OCI-LY1 (cell line): ENCODE data around the gene OGT.

ENCODE experiments used
- H2AFZ ChIP-seq: fragments of 200-600 bp; sonication (generic), shearing (Covaris generic); 2 replicates; pipeline ENCODE4 v1.6.0; 2014; ENCODE audit warnings: antibody characterized with exemption, mild to moderate bottlenecking, low read length
- H3F3A ChIP-seq: fragments of 200-600 bp; sonication (generic), shearing (Covaris generic); 2 replicates; pipeline ENCODE4 v1.6.0; 2014; ENCODE audit warnings: mild to moderate bottlenecking, antibody characterized with exemption, low read length, moderate library complexity; ENCODE audit not compliant: insufficient read depth
- H3K27ac ChIP-seq: fragments of 200-600 bp; sonication (generic); 2 replicates; pipeline ENCODE4 v1.5.1; 2014; ENCODE audit warnings: low read length, mixed run types, mild to moderate bottlenecking, low read depth; ENCODE audit not compliant: poor library complexity, severe bottlenecking
- H3K27me3 ChIP-seq: fragments of 200-600 bp; sonication (generic); 2 replicates; pipeline ENCODE4 v1.6.0; 2014; ENCODE audit warnings: antibody characterized with exemption, mild to moderate bottlenecking, low read length, moderate library complexity; ENCODE audit not compliant: insufficient read depth
- H3K36me3 ChIP-seq: fragments of 200-600 bp; sonication (generic); 2 replicates; pipeline ENCODE4 v1.6.1; 2014; ENCODE audit warnings: mild to moderate bottlenecking, antibody characterized with exemption, low read length, moderate library complexity, mixed read lengths; ENCODE audit not compliant: insufficient read depth
- H3K4me1 ChIP-seq: fragments of 200-600 bp; sonication (generic); 2 replicates; pipeline ENCODE4 v1.5.1; 2014; ENCODE audit warnings: mild to moderate bottlenecking, low read length, moderate library complexity; ENCODE audit not compliant: insufficient read depth, severe bottlenecking
- H3K4me2 ChIP-seq: fragments of 200-600 bp; sonication (generic), shearing (Covaris generic); 2 replicates; pipeline ENCODE4 v1.6.1; 2014; ENCODE audit warnings: low read length
- H3K4me3 ChIP-seq: fragments of 200-600 bp; sonication (generic); 2 replicates; pipeline ENCODE4 v1.5.1; 2014; ENCODE audit warnings: low read length, low read depth, mild to moderate bottlenecking, mixed read lengths; ENCODE audit not compliant: poor library complexity, severe bottlenecking
- H3K79me2 ChIP-seq: fragments of 200-600 bp; shearing (Covaris generic); 2 replicates; pipeline ENCODE4 v1.6.1; 2016; ENCODE audit warnings: mixed run types, low read length, mixed read lengths; ENCODE audit not compliant: insufficient read depth
- H3K9ac ChIP-seq: fragments of 200-600 bp; sonication (generic), shearing (Covaris generic); 2 replicates; pipeline ENCODE4 v1.6.1; 2014; ENCODE audit warnings: mild to moderate bottlenecking, low read length, mixed read lengths
- H3K9me2 ChIP-seq: fragments of 200-600 bp; sonication (generic), shearing (Covaris generic); 2 replicates; pipeline ENCODE4 v1.6.1; 2014; ENCODE audit warnings: low read depth, mild to moderate bottlenecking, low read length, mixed read lengths
- H3K9me3 ChIP-seq: fragments of 200-600 bp; shearing (Covaris generic); 2 replicates; pipeline ENCODE4 v1.6.1; 2014; ENCODE audit warnings: low read length, mixed read lengths
- H4K20me1 ChIP-seq: fragments of 200-600 bp; sonication (generic), shearing (Covaris generic); 2 replicates; pipeline ENCODE4 v1.6.0; 2016; ENCODE audit warnings: mild to moderate bottlenecking, low read length; ENCODE audit not compliant: insufficient read depth
- EZH2 ChIP-seq: fragments of 200-600 bp; sonication (generic), shearing (Covaris generic); IDR thresholded peaks from 2 replicates; pipeline ENCODE4 v1.8.0; 2017; ENCODE audit warnings: borderline replicate concordance, mixed run types, mild to moderate bottlenecking, antibody characterized with exemption, low read length, moderate library complexity, mixed read lengths
- TF ChIP-seq, protein P1 (sequence below): fragments of 200-600 bp; sonication (generic), shearing (Covaris generic); IDR thresholded peaks from 2 replicates; pipeline ENCODE4 v1.5.1; 2017; ENCODE audit warnings: mild to moderate bottlenecking, antibody characterized with exemption, low read length, moderate library complexity, mixed read lengths

The OGT gene

DNA sequence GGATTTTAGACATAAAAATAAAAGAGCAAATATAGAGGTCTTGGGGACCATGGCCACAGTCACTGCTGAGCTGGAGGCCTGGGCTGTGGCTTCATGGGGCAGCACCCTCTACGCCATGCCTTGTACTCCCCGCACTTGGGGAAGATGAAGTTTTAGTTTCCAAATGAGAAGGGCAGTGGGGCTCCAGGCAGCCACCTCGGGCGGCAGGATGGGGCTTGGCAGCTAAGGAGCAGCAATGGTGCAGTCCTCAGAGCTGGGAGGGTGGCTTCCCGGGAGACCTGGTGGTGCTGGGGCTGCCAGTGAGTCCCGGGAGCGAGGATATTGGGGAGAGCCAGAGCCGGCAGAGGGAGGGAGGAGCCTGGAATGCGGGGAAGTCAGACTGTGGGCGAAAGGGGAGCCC lies 83.0 kb downstream of the OGT start:
- no peaks in the 10 kb centered on the region for H3K79me2 ChIP-seq
- H3K27ac ChIP-seq = no peak overlapping the region
- H3K9me2 ChIP-seq = no peaks in the 10 kb centered on the region
- H2AFZ ChIP-seq = no peak overlapping the region
- H4K20me1 ChIP-seq = no peaks in the 10 kb centered on the region
- no peaks in the 10 kb centered on the region for H3F3A ChIP-seq
- H3K27me3 ChIP-seq = no peaks in the 10 kb centered on the region
- no peak for TF ChIP-seq EZH2
- TF ChIP-seq, protein P1, sequence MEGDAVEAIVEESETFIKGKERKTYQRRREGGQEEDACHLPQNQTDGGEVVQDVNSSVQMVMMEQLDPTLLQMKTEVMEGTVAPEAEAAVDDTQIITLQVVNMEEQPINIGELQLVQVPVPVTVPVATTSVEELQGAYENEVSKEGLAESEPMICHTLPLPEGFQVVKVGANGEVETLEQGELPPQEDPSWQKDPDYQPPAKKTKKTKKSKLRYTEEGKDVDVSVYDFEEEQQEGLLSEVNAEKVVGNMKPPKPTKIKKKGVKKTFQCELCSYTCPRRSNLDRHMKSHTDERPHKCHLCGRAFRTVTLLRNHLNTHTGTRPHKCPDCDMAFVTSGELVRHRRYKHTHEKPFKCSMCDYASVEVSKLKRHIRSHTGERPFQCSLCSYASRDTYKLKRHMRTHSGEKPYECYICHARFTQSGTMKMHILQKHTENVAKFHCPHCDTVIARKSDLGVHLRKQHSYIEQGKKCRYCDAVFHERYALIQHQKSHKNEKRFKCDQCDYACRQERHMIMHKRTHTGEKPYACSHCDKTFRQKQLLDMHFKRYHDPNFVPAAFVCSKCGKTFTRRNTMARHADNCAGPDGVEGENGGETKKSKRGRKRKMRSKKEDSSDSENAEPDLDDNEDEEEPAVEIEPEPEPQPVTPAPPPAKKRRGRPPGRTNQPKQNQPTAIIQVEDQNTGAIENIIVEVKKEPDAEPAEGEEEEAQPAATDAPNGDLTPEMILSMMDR = no peak
- H3K4me1 ChIP-seq = peaks cover 8% of the 10 kb centered on the region
- H3K4me3 ChIP-seq = no peak overlapping the region
- peaks cover 20% of the 10 kb centered on the region for H3K36me3 ChIP-seq
- no peak overlapping the region for H3K9ac ChIP-seq
- H3K9me3 ChIP-seq = no peaks in the 10 kb centered on the region
- H3K4me2 ChIP-seq = no peak overlapping the region

DNA sequence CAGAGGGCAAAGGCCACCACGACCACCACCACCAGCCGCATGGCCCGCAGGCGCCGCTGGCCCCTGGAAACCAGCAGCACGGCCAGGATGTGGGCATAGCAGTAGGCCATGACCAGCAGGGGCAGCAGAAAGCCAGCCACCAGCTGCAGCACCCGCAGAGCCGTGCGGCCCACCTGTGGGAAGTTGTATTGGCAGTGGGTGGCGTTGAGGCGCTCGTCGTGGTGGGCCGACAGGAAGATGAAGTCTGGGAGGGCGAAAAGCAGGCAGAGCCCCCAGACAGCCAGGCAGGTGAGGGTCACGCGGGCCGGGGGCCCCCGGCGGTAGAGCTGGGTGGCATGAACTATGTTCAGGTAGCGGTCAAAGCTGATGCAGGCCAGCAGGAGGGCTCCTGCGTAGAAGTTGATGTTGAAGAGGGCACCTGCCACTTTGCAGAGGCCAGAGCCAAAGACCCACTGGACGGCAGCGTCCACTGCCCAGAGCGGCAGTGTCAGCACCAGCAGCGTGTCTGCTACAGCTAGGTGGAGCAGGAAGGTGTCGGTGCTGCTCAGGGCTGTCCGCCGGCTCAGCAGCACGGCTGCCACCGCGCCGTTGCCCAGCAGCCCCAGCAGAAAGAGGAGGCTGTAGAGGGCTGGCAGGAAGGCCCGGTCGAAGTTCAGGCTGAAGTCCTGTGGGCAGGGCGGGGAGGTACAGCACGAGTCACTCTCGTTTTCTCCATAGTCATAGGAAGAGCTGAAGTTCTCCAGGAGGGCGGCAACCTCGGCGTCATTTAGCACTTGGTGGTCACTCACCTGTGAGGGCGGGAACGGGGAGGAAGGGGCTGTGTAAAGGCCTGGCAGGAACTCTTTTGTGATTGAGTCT lies 84.0 kb downstream of the OGT start:
- TF ChIP-seq EZH2 = no peak
- TF ChIP-seq, protein P1 = no peak
- Histone ChIP-seq H3K4me3 (no peak overlapping the region), H3K36me3 (peaks cover 12% of the 10 kb centered on the region; the same call in 1 of the 2 replicates), H3K9me2 (no peaks in the 10 kb centered on the region), H4K20me1 (no peaks in the 10 kb centered on the region), H3K27ac (no peak overlapping the region), H3K79me2 (no peaks in the 10 kb centered on the region), H3K4me1 (peaks cover 8% of the 10 kb centered on the region), H3K9ac (no peak overlapping the region), H3K27me3 (no peaks in the 10 kb centered on the region), H3K4me2 (no peak overlapping the region), H3F3A (no peaks in the 10 kb centered on the region), H3K9me3 (no peaks in the 10 kb centered on the region), H2AFZ (no peak overlapping the region)

DNA sequence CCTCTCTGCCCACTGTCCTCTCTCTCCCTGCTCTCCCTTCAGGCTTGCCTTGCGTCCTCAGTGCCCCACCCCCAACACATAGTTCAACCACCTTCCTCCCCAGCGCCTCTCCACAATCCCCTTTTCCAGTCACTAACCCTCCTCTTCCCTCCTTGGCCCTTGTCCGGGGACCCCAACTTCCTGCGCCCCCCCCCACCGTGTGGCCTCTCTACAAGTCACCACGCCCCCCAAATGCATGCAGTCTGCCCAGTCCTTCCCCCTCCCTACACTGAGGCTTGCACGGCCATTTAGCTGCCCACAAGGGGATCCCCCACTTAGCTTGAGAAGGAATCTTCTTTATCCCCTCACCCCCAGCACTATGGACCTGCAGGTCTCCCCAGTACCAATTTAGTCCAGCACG lies 84.8 kb downstream of the OGT start:
- H3K4me2 ChIP-seq = no peak overlapping the region
- no peak overlapping the region for H3K9ac ChIP-seq
- no peaks in the 10 kb centered on the region for H3K9me3 ChIP-seq
- no peak overlapping the region for H3K27ac ChIP-seq
- H3K36me3 ChIP-seq = peaks cover 10% of the 10 kb centered on the region; the same call in 1 of the 2 replicates
- no peaks in the 10 kb centered on the region for H3K79me2 ChIP-seq
- H3K4me1 ChIP-seq = peaks cover 15% of the 10 kb centered on the region
- no peaks in the 10 kb centered on the region for H4K20me1 ChIP-seq
- no peaks in the 10 kb centered on the region for H3K9me2 ChIP-seq
- H3K27me3 ChIP-seq = no peaks in the 10 kb centered on the region
- H2AFZ ChIP-seq = no peak overlapping the region
- TF ChIP-seq EZH2 = no peak
- TF ChIP-seq, protein P1 = no peak
- no peaks in the 10 kb centered on the region for H3F3A ChIP-seq
- no peak overlapping the region for H3K4me3 ChIP-seq
